Endothelial cell of umbilical vein (primary cell): ENCODE results near the gene THEMIS2. TPM values are rescaled to one million over a fixed set of nuclear protein-coding genes. Genes with fewer than 3 reads are reported as not detected.

Source experiments
- BruUV-seq: library from RNA; stranded (reverse); fragments of 400-500 nt; replicated peaks from 2 replicates; lab custom pipeline; 2021; lab: Mats Ljungman, UMichigan
- CTCF ChIA-PET: fragments of 300-600, 350-600 bp; sonication (Branson Sonifier 250); formaldehyde crosslinking; loops from one replicate; lab custom pipeline; 2021; ENCODE audit warnings: antibody characterized with exemption, inconsistent platforms; lab: Charles Lee
- POLR2A ChIA-PET: fragments of 300-600, 350-600 bp; sonication (Branson Sonifier 250); formaldehyde crosslinking; loops from one replicate; lab custom pipeline; 2021; ENCODE audit warnings: antibody characterized with exemption, inconsistent platforms; lab: Charles Lee
- DNase-seq: peaks from one replicate; pipeline ENCODE4 v3.0.0-alpha.2; 2011; ENCODE audit warnings: low read depth, low spot score
- FAIRE-seq: peaks from 2 replicates; lab custom pipeline; 2011; peaks lifted over from hg19 to GRCh38; lab: Jason Lieb, UNC
- H2AFZ ChIP-seq: 2 replicates; pipeline ENCODE4 v1.6.0; 2012; ENCODE audit warnings: low read depth, low read length, control low read depth, inconsistent platforms
- H3K27ac ChIP-seq: 2 replicates; pipeline ENCODE4 v1.5.1; 2011; ENCODE audit warnings: low read depth, mild to moderate bottlenecking, control low read depth, low read length, moderate library complexity; ENCODE audit not compliant: insufficient read depth
- H3K27me3 ChIP-seq, 2 experiments: 2 replicates each; pipeline versions ENCODE4 v1.6.0 to v1.6.1; 2011; ENCODE audit warnings: low read length in 2 of 2, mixed read lengths in 1 of 2; ENCODE audit not compliant: control insufficient read depth in 2 of 2, insufficient read depth in 2 of 2
- H3K36me3 ChIP-seq, 2 experiments: 2 replicates in 1 of 2; 3 replicates in 1 of 2; pipeline ENCODE4 v1.5.1; 2011; ENCODE audit warnings: low read length in 2 of 2, mild to moderate bottlenecking in 1 of 2, moderate library complexity in 1 of 2; ENCODE audit not compliant: control insufficient read depth in 2 of 2, insufficient read depth in 2 of 2; ENCODE audit errors: extremely low read depth in 1 of 2
- H3K4me1 ChIP-seq: 3 replicates; pipeline ENCODE4 v1.5.1; 2011; ENCODE audit warnings: mild to moderate bottlenecking, low read length; ENCODE audit not compliant: control insufficient read depth, insufficient read depth; ENCODE audit errors: extremely low read depth
- H3K4me2 ChIP-seq: 2 replicates; pipeline ENCODE4 v1.6.1; 2011; ENCODE audit warnings: low read length, control low read depth, mixed read lengths; ENCODE audit not compliant: insufficient read depth
- H3K4me3 ChIP-seq, 3 experiments: fragments of 200-600 bp in 1 of 3; sonication (generic), shearing (Covaris generic) in 1 of 3; replicated peaks in 1 of 3; 2 replicates each; pipeline ENCODE4 v1.5.1; 2011 to 2016; ENCODE audit warnings: control low read depth in 3 of 3, low read length in 3 of 3, mild to moderate bottlenecking in 2 of 3, inconsistent platforms in 1 of 3, low read depth in 1 of 3, moderate library complexity in 1 of 3; ENCODE audit not compliant: insufficient read depth in 1 of 3
- H3K79me2 ChIP-seq: 2 replicates; pipeline ENCODE4 v1.6.0; 2012; ENCODE audit warnings: low read length, inconsistent platforms; ENCODE audit not compliant: control insufficient read depth, insufficient read depth
- H3K9ac ChIP-seq: replicated peaks from 2 replicates; pipeline ENCODE3; 2011; ENCODE audit warnings: low read length, control low read depth; ENCODE audit not compliant: insufficient read depth; ENCODE audit errors: extremely low read depth
- H3K9me1 ChIP-seq: replicated peaks from 3 replicates; pipeline ENCODE4 v1.6.0; 2011; ENCODE audit warnings: mild to moderate bottlenecking, low read length; ENCODE audit not compliant: control insufficient read depth, insufficient read depth; ENCODE audit errors: extremely low read depth
- H3K9me3 ChIP-seq: replicated peaks from 2 replicates; pipeline ENCODE4 v1.5.1; 2012; ENCODE audit warnings: low read length, inconsistent platforms; ENCODE audit not compliant: control insufficient read depth, insufficient read depth
- H4K20me1 ChIP-seq: replicated peaks from 2 replicates; pipeline ENCODE3; 2011; ENCODE audit warnings: mild to moderate bottlenecking, low read length; ENCODE audit not compliant: control insufficient read depth, insufficient read depth; ENCODE audit errors: extremely low read depth
- CTCF ChIP-seq, 2 donors: IDR thresholded peaks; 1 replicate in 1 of 2; 2 replicates in 1 of 2; pipeline ENCODE4 v1.5.1; 2011; ENCODE audit warnings: low read length in 2 of 2, mild to moderate bottlenecking in 2 of 2, moderate library complexity in 2 of 2, control low read depth in 1 of 2, inconsistent platforms in 1 of 2, low read depth in 1 of 2; ENCODE audit not compliant: insufficient read depth in 1 of 2; ENCODE audit errors: extremely low read depth in 1 of 2
- EZH2 ChIP-seq: IDR thresholded peaks from 2 replicates; pipeline ENCODE4 v1.6.1; 2012; ENCODE audit warnings: borderline replicate concordance, low read depth, mild to moderate bottlenecking, moderate library complexity, low read length, inconsistent platforms; ENCODE audit not compliant: severe bottlenecking
- FOS ChIP-seq: IDR thresholded peaks from 2 replicates; pipeline ENCODE4 v1.6.1; 2011; ENCODE audit warnings: mild to moderate bottlenecking, low read length, moderate library complexity, borderline replicate concordance; ENCODE audit not compliant: insufficient read depth
- GATA2 ChIP-seq: IDR thresholded peaks from 2 replicates; pipeline ENCODE4 v1.7.0; 2011; ENCODE audit warnings: low read depth, mild to moderate bottlenecking, moderate library complexity, mixed read lengths, low read length; ENCODE audit not compliant: insufficient read length, insufficient read depth
- JUN ChIP-seq: IDR thresholded peaks from 2 replicates; pipeline ENCODE4 v1.6.1; 2011; ENCODE audit warnings: borderline replicate concordance, low read depth; ENCODE audit not compliant: insufficient read length, insufficient read depth
- MAX ChIP-seq: IDR thresholded peaks from 2 replicates; pipeline ENCODE4 v1.6.1; 2011; ENCODE audit not compliant: insufficient read depth, insufficient read length
- MYC ChIP-seq: IDR thresholded peaks from one replicate; pipeline ENCODE4 v1.6.1; 2011; ENCODE audit warnings: mild to moderate bottlenecking, low read depth, low read length
- POLR2A ChIP-seq: IDR thresholded peaks from 2 replicates; pipeline ENCODE4 v1.6.1; 2012; ENCODE audit warnings: low read depth, mild to moderate bottlenecking, control low read depth, low read length
- POLR2AphosphoS5 ChIP-seq: IDR thresholded peaks from 2 replicates; pipeline ENCODE4 v1.6.1; 2012; ENCODE audit warnings: low read depth, mild to moderate bottlenecking, control low read depth, low read length, moderate library complexity; ENCODE audit not compliant: insufficient read depth
- dilution Hi-C: fragments of 300-500 bp; cut with MboI; formaldehyde crosslinking; loops from one replicate; pipeline ENCODE4 v1.15.0; 2019; ENCODE audit warnings: low sequenced_read_pairs; ENCODE audit not compliant: extremely low pct_ligation_motif_present
- intact Hi-C: fragments of 100-400 bp; cut with micrococcal nuclease; formaldehyde crosslinking; loops from one replicate; pipeline ENCODE4 v1.10.0; 2022
- polyA plus RNA-seq, 4 experiments: library from polyadenylated mRNA; depleted of rRNA in 3 of 4; stranded (reverse) in 3 of 4; unstranded in 1 of 4; fragments of >200 nt; gene quantifications; 2 replicates each; pipeline versions ENCODE4 v1.2.1 to v1.2.3, GENCODE V29; 2011 to 2012; ENCODE audit warnings: missing spikeins in 1 of 4
- total RNA-seq: library from RNA; stranded (reverse); gene quantifications from 2 replicates; pipeline ENCODE4 v1.2.3, GENCODE V29; 2021

Gene THEMIS2
- total and polyA plus RNA-seq, 2 donors (not counting 3 experiments of a cell fraction or from before 2014, with no cell fraction given) = 11.1 to 15.7 TPM

- H3K9ac ChIP-seq = peak within 1 kb of the TSS; percentile 96
- H3K4me3 ChIP-seq = peak within 1 kb of the TSS; percentile 90 to 93 (median 92)
- ChIA-PET CTCF (interaction anchor here (1.0 to 1.7 kb wide), 5 partner anchors 8 to 161 kb away, joined by 3 to 5 read pairs (median 4); partner anchors contain the start of gene STX12), POLR2A (interaction anchor here (0.6 to 1.9 kb wide), 5 partner anchors 18 to 105 kb away, joined by 3 to 10 read pairs (median 3); partner anchors contain the start of genes FAM76A and STX12)
- no peaks in the 10 kb centered on the region for H3K9me3 ChIP-seq
- H3K4me1 ChIP-seq = peaks cover 19% of the 10 kb centered on the region
- H3K36me3 ChIP-seq = peaks cover 2 to 6% of the 10 kb centered on the region in 2 experiments
- H3K79me2 ChIP-seq = peaks cover 51% of the 10 kb centered on the region
- peak within 1 kb of the TSS; percentile 92 for H3K4me2 ChIP-seq
- H4K20me1 ChIP-seq = no peaks in the 10 kb centered on the region
- no peak for TF ChIP-seq EZH2
- TF ChIP-seq JUN = no peak
- no peak for TF ChIP-seq GATA2
- no peak for TF ChIP-seq MYC
- peak; percentile 3 for TF ChIP-seq MAX
- TF ChIP-seq CTCF (IDR thresholded peaks at IDR 0.05; ENCODE audit: extremely low read depth in 1 of 2, insufficient read depth in 1 of 2, low read depth in 1 of 2, low read length in 2 of 2) = no peak
- TF ChIP-seq POLR2AphosphoS5 = peak; percentile 98
- peak; percentile 97 for TF ChIP-seq POLR2A
- TF ChIP-seq FOS = no peak
- intact Hi-C loops (loop anchor here (1.0 to 2.0 kb wide), 4 partner anchors 42 to 158 kb away; partner anchors contain the start of genes IFI6 and STX12), dilution Hi-C loops (no loop called here)
- H3K9me1 ChIP-seq = no peaks in the 10 kb centered on the region
- peak; percentile 96 for DNase-seq
- H3K27me3 ChIP-seq = no peaks in the 10 kb centered on the region
- peak within 1 kb of the TSS; percentile 93 for H2AFZ ChIP-seq
- FAIRE-seq = peak; percentile 93
- TSS peak; percentile 41 for BruUV-seq
- peak within 1 kb of the TSS; percentile 86 for H3K27ac ChIP-seq
Observed at GRCh38 chr1:27830621-27831440, 41.5 kb upstream of the THEMIS2 start, which contains the start of gene PPP1R8. Gene PPP1R8 (plus strand): TSS chr1:27830782. CDS start chr1:27830836, 54 bp downstream.
